GM12878 (cell line): Measurements from ENCODE around the gene HAO2. TPM values are rescaled to one million over a fixed set of nuclear protein-coding genes. Genes with fewer than 3 reads are reported as not detected.

Source experiments
- ATAC-seq: fragments of 200-7000 bp; cut with Tn5 transposase; 3 replicates; pipeline ENCODE4 v1.9.1; 2020; ENCODE audit warnings: mild to moderate bottlenecking, moderate library complexity
- BruUV-seq: library from RNA; stranded (reverse); fragments of 400-500 nt; replicated peaks from 2 replicates; lab custom pipeline; 2021; lab: Mats Ljungman, UMichigan
- CTCF ChIA-PET: fragments of 300-600 bp; sonication (Branson Sonifier 250); formaldehyde crosslinking; extraction: SDS; loops from one replicate; lab custom pipeline; 2021; ENCODE audit warnings: inconsistent platforms; lab: Yijun Ruan, JAX
- POLR2A ChIA-PET: fragments of 350-600 bp; formaldehyde crosslinking; extraction: SDS; loops from one replicate; lab custom pipeline; 2021; ENCODE audit warnings: inconsistent platforms; lab: Charles Lee
- RAD21 ChIA-PET: fragments of 300-600 bp; sonication (Branson Sonifier 250); formaldehyde crosslinking; loops from one replicate; lab custom pipeline; 2023; ENCODE audit warnings: antibody characterized with exemption; ENCODE audit not compliant: unreplicated experiment; lab: Charles Lee
- SMC1A ChIA-PET: fragments of 300-600 bp; sonication (Branson Sonifier 250); formaldehyde crosslinking; loops from one replicate; lab custom pipeline; 2023; ENCODE audit not compliant: unreplicated experiment, uncharacterized antibody; lab: Charles Lee
- DNase-seq: peaks from one replicate; pipeline ENCODE4 v3.0.0-alpha.2; 2011; ENCODE audit warnings: low read depth, low spot score
- FAIRE-seq: peaks from 3 replicates; lab custom pipeline; 2011; peaks lifted over from hg19 to GRCh38; lab: Jason Lieb, UNC
- H2AFZ ChIP-seq: 2 replicates; pipeline ENCODE4 v1.6.0; 2011; ENCODE audit warnings: low read depth, low read length, control low read depth; ENCODE audit not compliant: control insufficient read depth
- H3K27ac ChIP-seq: 2 replicates; pipeline ENCODE4 v1.5.1; 2011; ENCODE audit warnings: control low read depth; ENCODE audit not compliant: control insufficient read depth, insufficient read depth
- H3K27me3 ChIP-seq, 2 experiments: replicated peaks in 1 of 2; 2 replicates each; pipeline versions ENCODE4 v1.6.0 to v1.6.1; 2011; ENCODE audit warnings: low read length in 1 of 2; ENCODE audit not compliant: control insufficient read depth in 2 of 2, insufficient read depth in 2 of 2
- H3K36me3 ChIP-seq, 2 experiments: 2 replicates each; pipeline ENCODE4 v1.5.1; 2011; ENCODE audit warnings: low read length in 1 of 2; ENCODE audit not compliant: control insufficient read depth in 2 of 2, insufficient read depth in 2 of 2
- H3K4me1 ChIP-seq: 2 replicates; pipeline ENCODE4 v1.6.1; 2011; ENCODE audit warnings: mild to moderate bottlenecking, low read length, moderate library complexity, mixed read lengths; ENCODE audit not compliant: control insufficient read depth, insufficient read depth
- H3K4me2 ChIP-seq: 2 replicates; pipeline ENCODE4 v1.6.0; 2011; ENCODE audit warnings: control low read depth; ENCODE audit not compliant: control insufficient read depth, insufficient read depth
- H3K4me3 ChIP-seq: fragments of 200-600 bp; sonication (generic); 2 replicates; pipeline ENCODE4 v1.5.1; 2016
- H3K79me2 ChIP-seq: 2 replicates; pipeline ENCODE4 v1.6.0; 2011; ENCODE audit warnings: low read length; ENCODE audit not compliant: control insufficient read depth, insufficient read depth
- H3K9ac ChIP-seq: 2 replicates; pipeline ENCODE4 v1.8.0; 2011; ENCODE audit warnings: low read length, control low read depth, mixed read lengths; ENCODE audit not compliant: control insufficient read depth, insufficient read depth
- H3K9me3 ChIP-seq: replicated peaks from 3 replicates; pipeline ENCODE4 v1.5.1; 2011; ENCODE audit warnings: mild to moderate bottlenecking, low read length; ENCODE audit not compliant: control insufficient read depth, insufficient read depth
- H4K20me1 ChIP-seq: 2 replicates; pipeline ENCODE4 v1.6.0; 2011; ENCODE audit not compliant: control insufficient read depth, insufficient read depth
- BCL11A ChIP-seq: IDR thresholded peaks from 2 replicates; pipeline ENCODE4 v1.6.1; 2011; ENCODE audit warnings: low read depth, low read length
- CREM ChIP-seq: IDR thresholded peaks from 2 replicates; pipeline ENCODE4 v1.6.1; 2014; ENCODE audit warnings: antibody characterized with exemption, low read depth
- HDAC6 ChIP-seq: fragments of 200-600 bp; sonication (generic); IDR thresholded peaks from one replicate; pipeline ENCODE4 v1.8.0; 2017; ENCODE audit warnings: antibody characterized with exemption; ENCODE audit not compliant: unreplicated experiment
- MTA2 ChIP-seq: fragments of 450-650 bp; IDR thresholded peaks from 2 replicates; pipeline ENCODE4 v1.6.1; 2016; ENCODE audit warnings: low read depth, mild to moderate bottlenecking, moderate library complexity
- SIN3A ChIP-seq: IDR thresholded peaks from 2 replicates; pipeline ENCODE4 v1.6.1; 2012; ENCODE audit warnings: low read depth, low read length, improper control_type of control experiment
- SMARCA5 ChIP-seq: fragments of 450-650 bp; IDR thresholded peaks from 2 replicates; pipeline ENCODE4 v1.6.1; 2017; ENCODE audit warnings: mild to moderate bottlenecking
- SREBF1 ChIP-seq: IDR thresholded peaks from 2 replicates; pipeline ENCODE4 v1.6.1; 2012; ENCODE audit warnings: mild to moderate bottlenecking, low read length
- USF2 ChIP-seq: IDR thresholded peaks from 2 replicates; pipeline ENCODE4 v1.6.1; 2011; ENCODE audit warnings: low read depth, low read length, improper control_type of control experiment, borderline replicate concordance
- YY1 ChIP-seq: IDR thresholded peaks from 2 replicates; pipeline ENCODE4 v1.6.1; 2011; ENCODE audit warnings: low read depth, mild to moderate bottlenecking, low read length
- WGBS: methylation state at CpG from one replicate; pipeline ENCODE4 v1.1.6; 2016; ENCODE audit warnings: low lambda C conversion rate; ENCODE audit not compliant: insufficient replicate concordance, insufficient coverage; ENCODE audit errors: missing lambda C conversion rate; 5-methylcytosine and 5-hydroxymethylcytosine counted together
- in situ Hi-C: fragments of 300-500 bp; cut with MboI; formaldehyde crosslinking; loops from 9 replicates; pipeline ENCODE4 v1.14.3; 2018; ENCODE audit warnings: mixed read lengths
- intact Hi-C: fragments of 100-400 bp; cut with micrococcal nuclease; formaldehyde crosslinking; loops from one replicate; pipeline ENCODE4 v1.14.2; 2022; ENCODE audit not compliant: unreplicated experiment
- polyA plus RNA-seq, 11 experiments: library from polyadenylated mRNA; depleted of rRNA in 4 of 11; unstranded in 6 of 11; stranded (reverse) in 5 of 11; fragments of >200 nt; fragmentation: Nextera tagmentation in 4 of 11; fragmentation: Illumina TruSeq in 1 of 11; extraction: Ambion mirVana in 4 of 11; extraction: Trizol in 1 of 11; gene quantifications; 1 replicate in 1 of 11; 2 replicates in 10 of 11; pipeline versions ENCODE4 v1.2.1 to v1.2.3, GENCODE V29; 2011 to 2016; ENCODE audit warnings: inconsistent platforms in 2 of 11, missing spikeins in 2 of 11, low read depth in 1 of 11
- small RNA-seq: library from RNA; depleted of rRNA; stranded (forward); fragments of <200 nt; gene quantifications from one replicate; pipeline ENCODE3, GENCODE V24; 2014
- total RNA-seq, 4 experiments: library from RNA; depleted of rRNA in 3 of 4; stranded (reverse); fragments of >200 nt in 3 of 4; fragmentation: Illumina TruSeq in 1 of 4; extraction: Trizol in 1 of 4; gene quantifications; 2 replicates each; pipeline versions ENCODE4 v1.2.1 to v1.2.3, GENCODE V29; 2013 to 2021

HAO2 gene
- total and polyA plus RNA-seq, 10 of the 15 experiments (the other 5 are each of a cell fraction or from before 2014, with no cell fraction given), result not detected

- no peak for TF ChIP-seq BCL11A
Observed at GRCh38 chr1:119440721-119441307, 72.2 kb downstream of the HAO2 start (continued).

- no peak overlapping the region for H3K27ac ChIP-seq
- H3K36me3 ChIP-seq, result no peaks in the 10 kb centered on the region
- no peaks in the 10 kb centered on the region for H3K9me3 ChIP-seq
- BruUV-seq, result no TSS peak
- FAIRE-seq, result no peak
- ChIA-PET SMC1A (no interaction called here), CTCF (interaction anchor here (0.9 kb wide), 1 partner anchor 11 kb away, joined by 3 read pairs; no protein-coding TSS in a partner anchor), POLR2A (no interaction called here), RAD21 (no interaction called here)
- H3K4me3 ChIP-seq, result no peak overlapping the region
- H3K79me2 ChIP-seq, result no peaks in the 10 kb centered on the region
- no peak overlapping the region for H3K4me2 ChIP-seq
- 31% methylated on average over 6 of the region's 6 CpGs for WGBS
- H3K27me3 ChIP-seq, result no peaks in the 10 kb centered on the region
- no peak for DNase-seq
- intact Hi-C loops (no loop called here), in situ Hi-C loops (no loop called here)
- TF ChIP-seq HDAC6, result no peak
- no peak for TF ChIP-seq YY1
- TF ChIP-seq MTA2, result no peak
- TF ChIP-seq CREM, result no peak
- no peak for TF ChIP-seq USF2
- TF ChIP-seq SMARCA5, result no peak
- no peak for TF ChIP-seq SREBF1
- no peak for TF ChIP-seq SIN3A
- H4K20me1 ChIP-seq, result no peaks in the 10 kb centered on the region
- H3K4me1 ChIP-seq, result no peaks in the 10 kb centered on the region
- no peak for ATAC-seq
- no peak overlapping the region for H2AFZ ChIP-seq
- H3K9ac ChIP-seq, result no peak overlapping the region
Observed at GRCh38 chr1:119442756-119443155, 74.2 kb downstream of the HAO2 start.

Small RNAs within 50 kb of the gene (small RNA-seq; reads per million reads assigned to genes)
- gene RNU1-75P, result not detected

Other genes starting within 250 kb of the HAO2 start
- gene WARS2, start 228.1 kb upstream of the HAO2 start, total RNA-seq (2014; rRNA removed), result 20.4 and 22.0 TPM in 2 replicates
- 14.3 and 14.5 TPM in 2 replicates for gene WARS2, start 228.1 kb upstream of the HAO2 start, total RNA-seq (2014; rRNA removed; fragmentation: Illumina TruSeq; extraction: Trizol)
- 13.9 and 15.9 TPM in 2 replicates for gene WARS2, start 228.1 kb upstream of the HAO2 start, total RNA-seq (2021)
- gene WARS2, start 228.1 kb upstream of the HAO2 start, polyA plus RNA-seq (2011; rRNA removed), result 14.4 and 22.2 TPM in 2 replicates
- gene WARS2, start 228.1 kb upstream of the HAO2 start, polyA plus RNA-seq (2014; fragmentation: Illumina TruSeq; extraction: Trizol), result 16.1 and 18.8 TPM in 2 replicates
- gene WARS2, start 228.1 kb upstream of the HAO2 start, polyA plus RNA-seq (2014; fragmentation: Nextera tagmentation; extraction: Ambion mirVana), result 1 to 10 TPM; 5.5 to 5.9 TPM
- 12.3 and 13.4 TPM in 2 replicates for gene WARS2, start 228.1 kb upstream of the HAO2 start, polyA plus RNA-seq (2014; rRNA removed)
- 10 to 100 TPM; 11.1 to 14.3 TPM for gene WARS2, start 228.1 kb upstream of the HAO2 start, polyA plus RNA-seq (2016; fragmentation: Nextera tagmentation; extraction: Ambion mirVana)
- not detected in 2 replicates for gene HSD3B2, start 46.4 kb downstream of the HAO2 start, total RNA-seq (2014; rRNA removed)
- gene HSD3B2, start 46.4 kb downstream of the HAO2 start, total RNA-seq (2014; rRNA removed; fragmentation: Illumina TruSeq; extraction: Trizol), result not detected in 2 replicates
- 0.45 and 0.56 TPM in 2 replicates for gene HSD3B2, start 46.4 kb downstream of the HAO2 start, total RNA-seq (2021)
- not detected in 2 replicates for gene HSD3B2, start 46.4 kb downstream of the HAO2 start, polyA plus RNA-seq (2011; rRNA removed)
- not detected in 2 replicates for gene HSD3B2, start 46.4 kb downstream of the HAO2 start, polyA plus RNA-seq (2014; fragmentation: Illumina TruSeq; extraction: Trizol)
- gene HSD3B2, start 46.4 kb downstream of the HAO2 start, polyA plus RNA-seq (2014; fragmentation: Nextera tagmentation; extraction: Ambion mirVana), result not detected
- gene HSD3B2, start 46.4 kb downstream of the HAO2 start, polyA plus RNA-seq (2014; rRNA removed), result not detected in 2 replicates
- not detected for gene HSD3B2, start 46.4 kb downstream of the HAO2 start, polyA plus RNA-seq (2016; fragmentation: Nextera tagmentation; extraction: Ambion mirVana)
- not detected in 2 replicates for gene HSD3B1, start 138.4 kb downstream of the HAO2 start, total RNA-seq (2014; rRNA removed)
- gene HSD3B1, start 138.4 kb downstream of the HAO2 start, total RNA-seq (2014; rRNA removed; fragmentation: Illumina TruSeq; extraction: Trizol), result not detected in 2 replicates
- not detected in 2 replicates for gene HSD3B1, start 138.4 kb downstream of the HAO2 start, total RNA-seq (2021)
- gene HSD3B1, start 138.4 kb downstream of the HAO2 start, polyA plus RNA-seq (2011; rRNA removed), result not detected in 2 replicates
- not detected in 2 replicates for gene HSD3B1, start 138.4 kb downstream of the HAO2 start, polyA plus RNA-seq (2014; fragmentation: Illumina TruSeq; extraction: Trizol)
- gene HSD3B1, start 138.4 kb downstream of the HAO2 start, polyA plus RNA-seq (2014; fragmentation: Nextera tagmentation; extraction: Ambion mirVana), result not detected
- not detected in 2 replicates for gene HSD3B1, start 138.4 kb downstream of the HAO2 start, polyA plus RNA-seq (2014; rRNA removed)
- not detected for gene HSD3B1, start 138.4 kb downstream of the HAO2 start, polyA plus RNA-seq (2016; fragmentation: Nextera tagmentation; extraction: Ambion mirVana)